Adipocyte (in vitro differentiated cells): ENCODE measurements around the gene HNMT.
"Not testable (repeated sequence)": the region's sequence is repeated elsewhere in the genome, so short reads cannot be mapped to it uniquely, and the experiment has no call there.

ENCODE experiments used
- DNase-seq: peaks from one replicate; pipeline ENCODE4 v3.0.0-alpha.2; 2015; ENCODE audit warnings: low read depth
- H3K27me3 ChIP-seq: replicated peaks from 2 replicates; pipeline ENCODE4 v1.7.0; 2013; ENCODE audit warnings: mild to moderate bottlenecking, low read length, moderate library complexity; ENCODE audit not compliant: control insufficient read depth, insufficient read depth
- H3K36me3 ChIP-seq: 2 replicates; pipeline ENCODE4 v1.7.0; 2013; ENCODE audit warnings: low read length, mild to moderate bottlenecking, moderate library complexity; ENCODE audit not compliant: control insufficient read depth, insufficient read depth, severe bottlenecking
- H3K4me1 ChIP-seq: 2 replicates; pipeline ENCODE4 v1.7.0; 2013; ENCODE audit warnings: mild to moderate bottlenecking, low read length, moderate library complexity; ENCODE audit not compliant: control insufficient read depth, insufficient read depth
- H3K4me3 ChIP-seq: 2 replicates; pipeline ENCODE4 v1.7.0; 2013; ENCODE audit warnings: mild to moderate bottlenecking, low read length, moderate library complexity
- H3K9ac ChIP-seq: 2 replicates; pipeline ENCODE4 v1.7.0; 2013; ENCODE audit warnings: mild to moderate bottlenecking, low read length, moderate library complexity
- H3K9me3 ChIP-seq: 2 replicates; pipeline ENCODE4 v1.7.0; 2013; ENCODE audit warnings: mild to moderate bottlenecking, low read length, moderate library complexity; ENCODE audit not compliant: control insufficient read depth

The HNMT gene

GRCh38 chr2:137964859-137965459 lies 686 bp downstream of the HNMT start:
- H3K36me3 ChIP-seq = peaks cover 13% of the 10 kb centered on the region
- H3K9me3 ChIP-seq = no peaks in the 10 kb centered on the region
- H3K27me3 ChIP-seq = no peaks in the 10 kb centered on the region
- DNase-seq = no peak
- H3K4me3 ChIP-seq = peak overlapping the region; percentile 94
- H3K9ac ChIP-seq = peak overlapping the region; percentile 98
- H3K4me1 ChIP-seq = peaks cover 48% of the 10 kb centered on the region

- H3K4me3 ChIP-seq = peak overlapping the region; percentile 94
- H3K9ac ChIP-seq = peak overlapping the region; percentile 98
- H3K27me3 ChIP-seq = no peaks in the 10 kb centered on the region
- no peak for DNase-seq
- H3K4me1 ChIP-seq = peaks cover 50% of the 10 kb centered on the region
- peaks cover 18% of the 10 kb centered on the region for H3K36me3 ChIP-seq
- no peaks in the 10 kb centered on the region for H3K9me3 ChIP-seq
Observed at GRCh38 chr2:137966043-137966442, 1.8 kb downstream of the HNMT start.

GRCh38 chr2:137967042-137967441 lies 2.8 kb downstream of the HNMT start:
- H3K27me3 ChIP-seq = no peaks in the 10 kb centered on the region
- peaks cover 50% of the 10 kb centered on the region for H3K4me1 ChIP-seq
- DNase-seq = no peak
- H3K9me3 ChIP-seq = no peaks in the 10 kb centered on the region
- H3K36me3 ChIP-seq = peaks cover 27% of the 10 kb centered on the region
- H3K4me3 ChIP-seq = peak overlapping the region; percentile 94
- peak overlapping the region; percentile 98 for H3K9ac ChIP-seq

- Histone ChIP-seq H3K27me3 (no peaks in the 10 kb centered on the region), H3K4me3 (peak overlapping the region; percentile 94)
Observed at GRCh38 chr2:137968477-137969417, 4.5 kb downstream of the HNMT start.

GRCh38 chr2:137969418-137969765 lies 5.1 kb downstream of the HNMT start:
- no peaks in the 10 kb centered on the region for H3K9me3 ChIP-seq
- H3K4me3 ChIP-seq = peak overlapping the region; percentile 94
- H3K9ac ChIP-seq = peak overlapping the region; percentile 11
- H3K4me1 ChIP-seq = peaks cover 39% of the 10 kb centered on the region
- peaks cover 51% of the 10 kb centered on the region for H3K36me3 ChIP-seq
- peak; percentile 72 for DNase-seq
- no peaks in the 10 kb centered on the region for H3K27me3 ChIP-seq

More at GRCh38 chr2:137968477-137969417, 4.5 kb downstream of the HNMT start:
- Histone ChIP-seq H3K4me1 (peaks cover 40% of the 10 kb centered on the region), H3K9me3 (no peaks in the 10 kb centered on the region), H3K9ac (peak overlapping the region; percentile 11), H3K36me3 (peaks cover 44% of the 10 kb centered on the region)
- DNase-seq = no peak

- Histone ChIP-seq H3K27me3 (no peaks in the 10 kb centered on the region), H3K9ac (no peak overlapping the region), H3K4me3 (peak overlapping the region; percentile 46), H3K4me1 (peaks cover 39% of the 10 kb centered on the region), H3K9me3 (no peaks in the 10 kb centered on the region), H3K36me3 (peaks cover 55% of the 10 kb centered on the region)
- no peak for DNase-seq
Observed at GRCh38 chr2:137969876-137970275, 5.6 kb downstream of the HNMT start.

- not testable (repeated sequence) for H3K4me3 ChIP-seq, H3K27me3 ChIP-seq, DNase-seq, H3K9ac ChIP-seq, H3K9me3 ChIP-seq
- Histone ChIP-seq H3K36me3 (peaks cover 66% of the 10 kb centered on the region), H3K4me1 (peaks cover 34% of the 10 kb centered on the region)
Observed at GRCh38 chr2:137971259-137971658, 7.0 kb downstream of the HNMT start.

- Histone ChIP-seq H3K4me3 (no peak overlapping the region), H3K27me3 (no peaks in the 10 kb centered on the region), H3K36me3 (peaks cover 60% of the 10 kb centered on the region), H3K4me1 (peaks cover 19% of the 10 kb centered on the region), H3K9me3 (no peaks in the 10 kb centered on the region), H3K9ac (no peak overlapping the region)
- no peak for DNase-seq
Observed at GRCh38 chr2:137973280-137973679, 9.0 kb downstream of the HNMT start.

GRCh38 chr2:137975280-137976271 lies 11.3 kb downstream of the HNMT start:
- no peak for DNase-seq
- no peak overlapping the region for H3K9ac ChIP-seq
- no peak overlapping the region for H3K4me3 ChIP-seq
- H3K4me1 ChIP-seq = peaks cover 5% of the 10 kb centered on the region
- H3K9me3 ChIP-seq = no peaks in the 10 kb centered on the region
- H3K27me3 ChIP-seq = no peaks in the 10 kb centered on the region
- peaks cover 53% of the 10 kb centered on the region for H3K36me3 ChIP-seq

GRCh38 chr2:137976274-137976673 lies 12.0 kb downstream of the HNMT start:
- no peak overlapping the region for H3K4me3 ChIP-seq
- H3K27me3 ChIP-seq = no peaks in the 10 kb centered on the region
- peaks cover 52% of the 10 kb centered on the region for H3K36me3 ChIP-seq
- no peak for DNase-seq
- no peaks in the 10 kb centered on the region for H3K9me3 ChIP-seq
- no peak overlapping the region for H3K9ac ChIP-seq
- peaks cover 11% of the 10 kb centered on the region for H3K4me1 ChIP-seq

GRCh38 chr2:137977790-137978189 lies 13.5 kb downstream of the HNMT start:
- peaks cover 11% of the 10 kb centered on the region for H3K4me1 ChIP-seq
- no peak for DNase-seq
- H3K4me3 ChIP-seq = no peak overlapping the region
- no peaks in the 10 kb centered on the region for H3K9me3 ChIP-seq
- peaks cover 53% of the 10 kb centered on the region for H3K36me3 ChIP-seq
- no peak overlapping the region for H3K9ac ChIP-seq
- no peaks in the 10 kb centered on the region for H3K27me3 ChIP-seq
